HCT116 (cell line): ENCODE results near the gene SENP1.

Experiments
- ATF3 ChIP-seq: IDR thresholded peaks from 2 replicates; pipeline ENCODE4 v1.6.1; 2012
- POLR2A ChIP-seq: IDR thresholded peaks from 2 replicates; pipeline ENCODE4 v1.7.0; 2011; ENCODE audit warnings: borderline replicate concordance; ENCODE audit not compliant: insufficient read depth, insufficient read length; ENCODE audit errors: extremely low read depth
- RAD21 ChIP-seq: IDR thresholded peaks from 2 replicates; pipeline ENCODE4 v1.6.1; 2012; ENCODE audit warnings: low read depth, mild to moderate bottlenecking
- TF ChIP-seq, protein P1 (sequence below), 3 experiments: fragments of 200-600 bp in 1 of 3; sonication (generic) in 1 of 3; IDR thresholded peaks in 2 of 3; conservative IDR thresholded peaks in 1 of 3; 2 replicates each; pipeline ENCODE4 v1.5.1; 2012 to 2017; ENCODE audit warnings: low read depth in 2 of 3, low read length in 2 of 3, antibody characterized with exemption in 1 of 3, borderline replicate concordance in 1 of 3, control low read depth in 1 of 3, mild to moderate bottlenecking in 1 of 3, mixed read lengths in 1 of 3, mixed run types in 1 of 3, moderate library complexity in 1 of 3; ENCODE audit not compliant: insufficient read depth in 1 of 3

GRCh38 chr12:48043771-48044170, 62.1 kb downstream of the SENP1 start:
- TF ChIP-seq, protein P1, sequence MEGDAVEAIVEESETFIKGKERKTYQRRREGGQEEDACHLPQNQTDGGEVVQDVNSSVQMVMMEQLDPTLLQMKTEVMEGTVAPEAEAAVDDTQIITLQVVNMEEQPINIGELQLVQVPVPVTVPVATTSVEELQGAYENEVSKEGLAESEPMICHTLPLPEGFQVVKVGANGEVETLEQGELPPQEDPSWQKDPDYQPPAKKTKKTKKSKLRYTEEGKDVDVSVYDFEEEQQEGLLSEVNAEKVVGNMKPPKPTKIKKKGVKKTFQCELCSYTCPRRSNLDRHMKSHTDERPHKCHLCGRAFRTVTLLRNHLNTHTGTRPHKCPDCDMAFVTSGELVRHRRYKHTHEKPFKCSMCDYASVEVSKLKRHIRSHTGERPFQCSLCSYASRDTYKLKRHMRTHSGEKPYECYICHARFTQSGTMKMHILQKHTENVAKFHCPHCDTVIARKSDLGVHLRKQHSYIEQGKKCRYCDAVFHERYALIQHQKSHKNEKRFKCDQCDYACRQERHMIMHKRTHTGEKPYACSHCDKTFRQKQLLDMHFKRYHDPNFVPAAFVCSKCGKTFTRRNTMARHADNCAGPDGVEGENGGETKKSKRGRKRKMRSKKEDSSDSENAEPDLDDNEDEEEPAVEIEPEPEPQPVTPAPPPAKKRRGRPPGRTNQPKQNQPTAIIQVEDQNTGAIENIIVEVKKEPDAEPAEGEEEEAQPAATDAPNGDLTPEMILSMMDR (IDR thresholded peaks at IDR 0.05 in 2 of 3, conservative IDR thresholded peaks at IDR 0.05 in 1 of 3; ENCODE audit: borderline replicate concordance in 1 of 3, insufficient read depth in 1 of 3, low read depth in 2 of 3, low read length in 2 of 3): no peak
- TF ChIP-seq ATF3 (no peak), POLR2A (no peak), RAD21 (no peak)
